ENCODE measurements around the gene NMNAT2.

DNA sequence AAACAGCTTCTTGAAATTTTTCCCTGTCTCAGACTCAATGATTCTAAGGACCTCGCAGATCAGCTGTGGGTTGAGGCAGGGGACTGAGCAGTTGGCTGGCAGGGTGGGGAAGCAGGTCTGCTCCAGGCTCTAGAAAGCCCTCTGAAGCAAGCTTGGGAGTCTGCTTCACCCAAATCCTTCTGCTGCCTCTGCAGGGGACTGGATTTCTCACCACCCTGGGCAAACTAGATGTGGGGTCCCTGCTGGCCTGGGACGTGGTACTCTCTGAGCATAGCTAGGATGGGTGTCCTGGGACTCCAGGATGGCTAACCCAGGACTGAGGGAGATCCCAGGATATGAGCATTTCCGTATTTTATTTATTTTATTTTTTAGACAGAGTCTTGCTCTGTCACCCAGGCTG, 142.9 kb downstream of the NMNAT2 start:
- TF ChIP-seq, protein P1, sequence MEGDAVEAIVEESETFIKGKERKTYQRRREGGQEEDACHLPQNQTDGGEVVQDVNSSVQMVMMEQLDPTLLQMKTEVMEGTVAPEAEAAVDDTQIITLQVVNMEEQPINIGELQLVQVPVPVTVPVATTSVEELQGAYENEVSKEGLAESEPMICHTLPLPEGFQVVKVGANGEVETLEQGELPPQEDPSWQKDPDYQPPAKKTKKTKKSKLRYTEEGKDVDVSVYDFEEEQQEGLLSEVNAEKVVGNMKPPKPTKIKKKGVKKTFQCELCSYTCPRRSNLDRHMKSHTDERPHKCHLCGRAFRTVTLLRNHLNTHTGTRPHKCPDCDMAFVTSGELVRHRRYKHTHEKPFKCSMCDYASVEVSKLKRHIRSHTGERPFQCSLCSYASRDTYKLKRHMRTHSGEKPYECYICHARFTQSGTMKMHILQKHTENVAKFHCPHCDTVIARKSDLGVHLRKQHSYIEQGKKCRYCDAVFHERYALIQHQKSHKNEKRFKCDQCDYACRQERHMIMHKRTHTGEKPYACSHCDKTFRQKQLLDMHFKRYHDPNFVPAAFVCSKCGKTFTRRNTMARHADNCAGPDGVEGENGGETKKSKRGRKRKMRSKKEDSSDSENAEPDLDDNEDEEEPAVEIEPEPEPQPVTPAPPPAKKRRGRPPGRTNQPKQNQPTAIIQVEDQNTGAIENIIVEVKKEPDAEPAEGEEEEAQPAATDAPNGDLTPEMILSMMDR (IDR thresholded peaks at IDR 0.05; ENCODE audit: extremely low read depth in 1 of 2, insufficient read depth in 1 of 2, low read depth in 1 of 2, low read length in 2 of 2), result no peak
- TF ChIP-seq EZH2 (IDR thresholded peaks at IDR 0.05; ENCODE audit: borderline replicate concordance, low read depth, low read length, severe bottlenecking) (no peak), POLR2A (IDR thresholded peaks at IDR 0.05; ENCODE audit: low read depth, low read length) (no peak), POLR2AphosphoS5 (IDR thresholded peaks at IDR 0.05; ENCODE audit: insufficient read depth, low read depth, low read length) (no peak), MYC (IDR thresholded peaks at IDR 0.05; ENCODE audit: low read depth, low read length) (no peak), GATA2 (IDR thresholded peaks at IDR 0.05; ENCODE audit: insufficient read depth, insufficient read length, low read depth, low read length) (no peak), JUN (IDR thresholded peaks at IDR 0.05; ENCODE audit: borderline replicate concordance, insufficient read depth, insufficient read length, low read depth) (no peak), MAX (IDR thresholded peaks at IDR 0.05; ENCODE audit: insufficient read depth, insufficient read length) (no peak)
